ENCODE results near the gene AAGAB. TPM values are rescaled to one million over a fixed set of nuclear protein-coding genes. Genes with fewer than 3 reads are reported as not detected.
"Not testable (repeated sequence)": the region's sequence is repeated elsewhere in the genome, so short reads cannot be mapped to it uniquely, and the experiment has no call there.

The AAGAB gene
- total and polyA plus RNA-seq, 3 donors from 2014 or later = 36.4 to 40.4 (median 36.6) TPM

DNA sequence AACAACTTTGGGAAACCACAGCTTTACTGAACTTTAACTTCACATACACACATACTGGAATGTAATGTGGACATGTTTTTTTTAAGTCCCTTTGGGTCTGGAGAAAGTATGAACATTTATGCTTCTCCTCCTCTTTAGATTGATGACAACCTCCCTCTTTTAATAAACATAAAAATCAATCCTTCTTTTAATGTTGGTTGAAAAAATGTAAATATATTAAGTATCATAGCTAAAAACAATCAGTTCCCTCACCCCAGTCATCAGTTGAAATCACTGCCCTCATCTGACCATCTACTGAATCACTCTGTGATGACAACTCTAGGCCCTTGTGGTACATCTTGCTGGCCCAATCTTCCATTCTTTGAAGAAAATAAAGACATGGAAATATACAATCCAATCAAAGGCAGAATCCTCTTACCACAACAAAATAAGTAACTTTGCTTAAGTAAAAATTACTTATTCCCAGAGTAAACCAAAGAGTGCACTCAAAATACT, 6.4 kb downstream of the AAGAB start:
- Histone ChIP-seq H3K4me3 (no peak overlapping the region), H3K36me3 (ENCODE audit: low read depth, missing control alignments) (no peaks in the 10 kb centered on the region), H3K4me1 (no peaks in the 10 kb centered on the region), H3K27ac (no peak overlapping the region), H3K9me3 (no peaks in the 10 kb centered on the region), H3K27me3 (no peaks in the 10 kb centered on the region)
- TF ChIP-seq, protein P1, sequence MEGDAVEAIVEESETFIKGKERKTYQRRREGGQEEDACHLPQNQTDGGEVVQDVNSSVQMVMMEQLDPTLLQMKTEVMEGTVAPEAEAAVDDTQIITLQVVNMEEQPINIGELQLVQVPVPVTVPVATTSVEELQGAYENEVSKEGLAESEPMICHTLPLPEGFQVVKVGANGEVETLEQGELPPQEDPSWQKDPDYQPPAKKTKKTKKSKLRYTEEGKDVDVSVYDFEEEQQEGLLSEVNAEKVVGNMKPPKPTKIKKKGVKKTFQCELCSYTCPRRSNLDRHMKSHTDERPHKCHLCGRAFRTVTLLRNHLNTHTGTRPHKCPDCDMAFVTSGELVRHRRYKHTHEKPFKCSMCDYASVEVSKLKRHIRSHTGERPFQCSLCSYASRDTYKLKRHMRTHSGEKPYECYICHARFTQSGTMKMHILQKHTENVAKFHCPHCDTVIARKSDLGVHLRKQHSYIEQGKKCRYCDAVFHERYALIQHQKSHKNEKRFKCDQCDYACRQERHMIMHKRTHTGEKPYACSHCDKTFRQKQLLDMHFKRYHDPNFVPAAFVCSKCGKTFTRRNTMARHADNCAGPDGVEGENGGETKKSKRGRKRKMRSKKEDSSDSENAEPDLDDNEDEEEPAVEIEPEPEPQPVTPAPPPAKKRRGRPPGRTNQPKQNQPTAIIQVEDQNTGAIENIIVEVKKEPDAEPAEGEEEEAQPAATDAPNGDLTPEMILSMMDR (IDR thresholded peaks at IDR 0.05) = no peak
- TF ChIP-seq POLR2A (IDR thresholded peaks at IDR 0.05) = no peak
- no peak for DNase-seq
- intact Hi-C loops (cut with DNase I; ENCODE audit: low total_unique reads) = no loop called here

DNA sequence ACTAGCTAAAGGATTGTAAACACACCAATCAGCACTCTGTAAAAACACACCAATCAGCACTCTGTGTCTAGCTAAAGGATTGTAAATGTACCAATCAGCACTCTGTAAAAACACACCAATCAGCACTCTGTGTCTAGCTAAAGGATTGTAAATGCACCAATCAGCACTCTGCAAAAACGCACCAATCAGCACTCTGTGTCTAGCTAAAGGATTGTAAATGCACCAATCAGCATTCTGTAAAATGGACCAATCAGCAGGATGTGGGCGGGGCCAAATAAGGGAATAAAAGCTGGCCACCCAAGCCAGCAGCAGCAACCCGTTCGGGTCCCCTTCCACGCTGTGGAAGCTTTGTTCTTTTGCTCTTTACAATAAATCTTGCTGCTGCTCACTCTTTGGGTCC, 7.9 kb downstream of the AAGAB start:
- H3K27ac ChIP-seq; H3K36me3 ChIP-seq (ENCODE audit: low read depth, missing control alignments); H3K9me3 ChIP-seq; H3K4me1 ChIP-seq; H3K27me3 ChIP-seq; H3K4me3 ChIP-seq; intact Hi-C loops (cut with DNase I; ENCODE audit: low total_unique reads); DNase-seq: not testable (repeated sequence)
- WGBS, 2 donors = 94 to 95% methylated on average over 5 of the region's 5 CpGs

DNA sequence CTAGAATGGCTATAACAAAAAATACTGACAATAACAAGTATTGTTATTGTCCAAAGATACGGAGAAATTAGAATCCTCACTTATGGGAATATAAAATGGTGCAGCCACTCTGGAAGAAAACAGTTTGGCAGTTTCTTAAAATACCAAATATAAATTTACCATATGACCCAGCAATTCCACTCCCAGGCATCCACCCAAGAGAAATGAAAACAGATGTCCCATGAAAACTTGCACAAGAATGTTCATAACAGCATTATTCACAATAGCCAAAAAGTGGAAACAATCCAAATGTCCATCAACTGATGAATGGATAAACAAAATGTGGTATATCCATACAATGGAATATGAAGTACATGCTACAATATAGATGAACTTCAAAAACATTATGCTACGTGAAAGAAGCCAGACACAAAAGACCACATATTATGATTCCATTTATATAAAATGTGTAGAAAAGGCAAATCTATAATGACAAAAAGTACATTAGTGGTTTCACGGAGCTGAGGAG, 9.4 kb downstream of the AAGAB start:
- Histone ChIP-seq H3K36me3 (ENCODE audit: low read depth, missing control alignments) (no peaks in the 10 kb centered on the region), H3K27me3 (no peaks in the 10 kb centered on the region), H3K4me1 (no peaks in the 10 kb centered on the region), H3K4me3 (no peak overlapping the region), H3K27ac (no peak overlapping the region), H3K9me3 (no peaks in the 10 kb centered on the region)
- intact Hi-C loops (cut with DNase I; ENCODE audit: low total_unique reads) = no loop called here
- 96% methylated on average over 3 of the region's 3 CpGs for WGBS, 2 donors
- no peak for DNase-seq
- TF ChIP-seq POLR2A (IDR thresholded peaks at IDR 0.05) = no peak
- TF ChIP-seq, protein P1 (IDR thresholded peaks at IDR 0.05) = no peak

DNA sequence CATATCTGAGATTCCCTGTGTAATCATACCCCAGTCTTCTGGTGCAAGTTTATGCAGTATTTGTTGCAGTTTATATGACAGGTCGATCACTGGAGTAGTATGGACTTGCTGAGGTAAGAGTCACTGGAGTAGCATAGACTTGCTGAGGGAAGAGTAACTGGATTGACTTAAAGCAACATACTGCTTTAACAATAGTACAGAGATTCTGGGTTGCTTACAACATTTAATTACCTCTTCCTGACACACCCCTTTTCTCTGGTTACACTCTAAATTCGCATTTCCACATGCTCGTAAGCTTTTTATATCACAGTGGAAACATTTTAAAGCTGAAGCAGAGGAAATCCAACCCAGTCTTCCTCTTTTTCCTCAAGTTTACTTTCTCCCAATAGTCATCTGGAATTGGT, 11.8 kb downstream of the AAGAB start:
- intact Hi-C loops (cut with DNase I; ENCODE audit: low total_unique reads) = no loop called here
- 67 to 69% methylated on average over 3 of the region's 3 CpGs for WGBS, 2 donors
- no peak for DNase-seq

DNA sequence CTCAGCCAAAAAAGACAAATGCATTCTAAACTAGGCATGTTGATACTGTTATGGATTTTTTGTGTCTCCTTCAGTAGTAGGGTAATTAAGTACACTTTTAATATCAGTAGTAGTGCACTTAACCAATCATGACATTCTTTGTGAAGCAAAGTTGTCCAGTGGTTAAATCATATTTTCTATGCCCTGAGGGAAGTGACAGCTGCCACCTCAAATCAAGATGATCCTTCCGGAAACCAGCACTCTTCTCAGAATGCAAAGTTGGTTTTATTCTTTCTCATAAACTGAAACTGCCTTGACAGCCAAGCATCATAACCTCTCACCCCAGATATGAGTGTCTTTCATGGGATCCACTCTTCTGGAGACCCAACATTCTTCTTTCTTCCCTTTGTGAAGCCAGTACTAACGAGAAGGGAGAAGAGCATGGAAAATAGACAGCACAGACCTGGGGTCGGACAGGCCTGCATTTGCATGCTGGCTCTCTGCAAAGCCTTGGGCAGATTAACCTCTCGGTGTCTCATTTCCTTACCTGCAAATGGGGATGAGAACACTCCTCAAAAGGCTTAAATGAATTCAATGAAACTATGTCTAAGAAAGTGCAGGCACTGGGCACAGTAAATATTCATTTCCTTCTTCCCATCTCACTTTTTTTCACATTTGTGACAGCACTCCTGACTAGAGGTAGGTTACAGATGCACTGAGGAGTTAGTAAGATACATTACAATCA, 13.2 kb downstream of the AAGAB start:
- Histone ChIP-seq H3K4me1 (no peaks in the 10 kb centered on the region), H3K27me3 (no peaks in the 10 kb centered on the region), H3K4me3 (no peak overlapping the region), H3K27ac (no peak overlapping the region), H3K36me3 (ENCODE audit: low read depth, missing control alignments) (no peaks in the 10 kb centered on the region), H3K9me3 (no peaks in the 10 kb centered on the region)
- DNase-seq = no peak
- TF ChIP-seq, protein P1 (IDR thresholded peaks at IDR 0.05) = no peak
- TF ChIP-seq POLR2A (IDR thresholded peaks at IDR 0.05) = no peak
- 70 to 71% methylated on average over 4 of the region's 4 CpGs for WGBS, 2 donors
- intact Hi-C loops (cut with DNase I; ENCODE audit: low total_unique reads) = no loop called here

More for the DNA sequence above, 11.8 kb downstream of the AAGAB start:
- no peak overlapping the region for H3K4me3 ChIP-seq
- no peaks in the 10 kb centered on the region for H3K4me1 ChIP-seq
- no peaks in the 10 kb centered on the region for H3K27me3 ChIP-seq
- H3K9me3 ChIP-seq = no peaks in the 10 kb centered on the region
- no peaks in the 10 kb centered on the region for H3K36me3 ChIP-seq (ENCODE audit: low read depth, missing control alignments)
- TF ChIP-seq, protein P1 (IDR thresholded peaks at IDR 0.05) = no peak
- TF ChIP-seq POLR2A (IDR thresholded peaks at IDR 0.05) = no peak
- H3K27ac ChIP-seq = no peak overlapping the region

Measured in testis (tissue), 3 donors.